HTERT RPE-1 (cell line): ENCODE measurements around the gene ZDHHC14.

Experiments
- in situ Hi-C: fragments of 300-500 bp; cut with MboI; formaldehyde crosslinking; loops from 4 replicates; pipeline ENCODE4 v1.14.3; 2020; ENCODE audit warnings: low sequenced_read_pairs

ZDHHC14 gene

DNA sequence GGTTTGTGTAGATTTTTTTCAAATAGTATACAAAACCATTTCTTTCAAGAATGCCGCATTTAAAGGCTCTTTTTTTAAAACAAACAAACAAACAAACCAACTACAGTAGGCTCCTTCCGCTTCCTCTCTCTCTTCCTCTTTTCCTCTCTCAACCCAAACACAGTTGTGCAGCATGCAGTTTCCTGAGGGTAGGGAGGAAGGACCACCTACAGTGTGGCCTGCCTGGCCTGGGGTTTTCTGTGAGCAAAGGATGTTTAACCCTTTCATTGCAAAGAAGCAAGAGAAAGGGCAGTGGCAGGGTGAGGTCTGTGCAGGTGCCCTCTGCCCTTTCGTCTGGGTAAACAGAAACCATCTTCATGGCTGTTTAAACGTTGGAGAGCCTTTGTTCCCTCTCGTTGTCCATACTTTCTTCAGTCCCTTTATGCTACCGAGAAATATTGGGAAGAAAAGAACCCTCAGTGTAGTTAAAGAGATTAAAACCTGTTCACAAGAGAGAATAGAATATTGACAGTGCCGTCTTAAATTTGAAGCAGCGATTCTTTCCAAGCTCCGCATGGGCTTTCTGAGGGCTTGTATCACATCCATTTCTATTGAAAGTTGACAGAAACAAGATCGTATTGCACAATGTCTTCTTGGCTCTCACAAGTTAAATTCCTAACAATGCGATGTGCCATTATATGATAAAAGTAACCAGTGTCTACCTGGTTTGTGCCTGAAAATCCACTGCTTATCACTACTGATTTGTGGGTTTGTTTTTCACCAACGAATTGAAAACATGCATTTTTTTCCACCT, 226.5 kb downstream of the ZDHHC14 start:
- in situ Hi-C loops: no loop called here

DNA sequence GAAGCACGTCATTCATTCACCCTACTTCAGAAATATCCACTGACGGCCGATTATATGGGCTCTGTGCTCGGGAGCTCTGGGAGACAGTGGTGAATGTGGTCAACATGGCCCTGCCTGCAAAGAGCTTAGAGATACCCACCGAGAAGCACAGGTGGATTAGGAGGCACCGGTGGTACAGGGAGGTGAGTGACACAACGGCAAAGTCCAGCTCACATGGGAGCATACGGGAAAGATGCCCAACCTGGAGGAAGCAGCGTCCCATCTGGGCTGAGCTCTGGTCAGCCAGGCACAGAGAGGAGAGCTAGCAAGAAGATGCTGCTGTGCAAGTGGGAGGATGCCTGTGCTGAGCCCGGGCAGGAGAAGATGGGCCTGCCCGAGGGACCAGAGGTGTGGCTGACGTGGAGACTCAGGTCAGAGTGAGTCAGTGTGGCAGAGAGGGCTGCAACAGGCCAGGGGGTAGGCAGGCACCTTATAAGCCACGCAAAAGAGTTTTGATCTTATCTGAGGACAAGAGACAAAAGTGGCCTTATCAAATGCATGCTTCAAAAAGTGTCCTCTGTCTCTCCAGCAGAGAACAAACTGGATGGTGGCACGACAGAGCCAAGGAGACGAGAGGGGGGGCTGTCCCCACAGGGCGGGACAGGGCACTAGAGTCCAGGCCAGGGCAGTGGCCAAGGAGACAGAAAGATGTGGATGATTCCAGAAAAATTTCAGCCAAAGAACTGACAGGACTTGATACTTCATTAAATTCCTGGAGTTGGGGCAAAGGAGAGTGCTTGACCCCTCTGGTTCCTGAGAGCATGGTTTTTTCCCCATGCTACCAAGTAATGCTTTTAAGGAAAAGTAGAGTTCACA, 227.5 kb downstream of the ZDHHC14 start:
- in situ Hi-C loops: no loop called here

DNA sequence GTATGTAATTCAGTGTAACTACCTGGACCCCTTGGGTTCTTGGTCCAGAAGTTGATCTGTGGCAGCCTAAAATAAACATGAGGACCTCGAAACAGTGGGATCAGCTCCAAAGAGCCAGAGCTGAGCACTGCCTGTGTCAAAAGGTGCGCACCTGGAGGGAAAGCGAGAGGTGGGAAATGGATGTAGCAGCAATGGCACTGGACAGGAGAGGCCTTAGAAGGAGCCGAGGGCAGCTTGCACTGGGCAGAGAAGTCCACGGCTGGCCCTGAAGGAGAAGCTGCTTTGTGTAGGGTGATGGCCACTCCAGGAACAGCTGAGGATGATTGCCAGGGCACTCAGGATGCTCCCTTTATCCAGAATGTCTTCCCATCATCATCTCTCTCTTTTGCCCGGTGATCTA, 228.1 kb downstream of the ZDHHC14 start:
- in situ Hi-C loops: no loop called here

DNA sequence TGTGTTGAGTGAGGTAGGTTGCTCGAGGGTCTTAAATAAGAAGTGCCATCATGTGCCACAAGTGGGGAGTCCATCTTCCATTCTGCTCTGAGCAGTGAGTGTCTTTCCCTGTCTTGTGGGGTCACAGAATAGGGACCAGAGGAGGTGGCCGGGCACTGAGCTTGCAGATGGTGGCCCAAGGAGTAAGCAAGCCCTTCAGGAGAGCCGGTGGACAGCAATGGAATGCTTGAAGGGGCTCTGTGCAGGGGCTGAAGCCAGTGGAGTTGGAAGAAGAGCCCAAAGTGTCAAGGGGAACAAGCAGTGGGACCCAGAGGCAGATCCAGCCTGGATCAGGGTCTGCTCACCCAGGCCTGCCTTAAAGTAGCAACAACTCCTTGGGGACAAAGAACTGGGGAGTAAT, 228.6 kb downstream of the ZDHHC14 start:
- in situ Hi-C loops: no loop called here

DNA sequence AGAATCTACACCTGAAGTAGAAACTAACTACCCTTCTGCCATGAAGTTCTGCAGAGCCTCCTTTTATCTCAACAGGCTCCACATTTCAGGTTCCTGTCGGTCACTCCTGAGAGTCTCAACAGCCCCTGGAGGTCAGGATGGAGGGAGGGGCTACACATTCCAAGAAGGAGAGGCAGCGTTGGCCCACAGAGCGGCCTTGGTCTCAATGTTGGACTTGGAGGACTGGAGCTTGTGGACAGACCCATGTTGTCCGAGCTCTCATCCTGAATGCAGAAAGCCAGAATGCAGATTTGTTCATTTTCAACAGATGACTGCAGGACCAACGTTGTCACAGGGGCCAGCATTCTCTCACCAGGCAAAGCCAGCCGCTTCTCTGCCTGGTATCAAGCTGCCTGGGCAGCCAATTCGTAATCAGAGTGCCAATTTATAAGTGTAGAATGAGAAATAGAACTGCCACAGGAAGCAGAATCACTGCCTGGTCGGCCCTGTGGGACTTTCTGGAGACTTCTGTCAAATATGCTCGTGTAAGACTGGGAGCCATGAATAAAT, 229.5 kb downstream of the ZDHHC14 start:
- in situ Hi-C loops: no loop called here

DNA sequence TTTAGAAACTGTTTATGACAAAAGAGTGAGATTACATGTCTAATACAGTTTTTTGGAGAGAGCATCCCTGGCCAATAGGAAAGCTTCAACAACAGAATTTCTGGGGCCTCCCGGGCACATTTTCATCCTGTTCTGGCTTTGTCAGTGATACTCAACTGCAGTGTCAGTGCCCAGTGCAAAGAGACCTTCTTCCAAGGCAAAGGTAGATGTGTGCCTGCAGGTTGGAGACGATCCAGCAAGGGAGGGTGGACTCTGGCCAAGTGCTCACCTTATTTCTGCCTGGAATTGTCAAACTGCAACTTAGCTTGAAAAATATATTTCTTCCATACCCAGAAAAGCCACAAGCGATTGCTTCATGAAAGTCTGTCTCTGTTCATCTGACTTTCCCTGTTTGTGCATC, 230.4 kb downstream of the ZDHHC14 start:
- in situ Hi-C loops: no loop called here

DNA sequence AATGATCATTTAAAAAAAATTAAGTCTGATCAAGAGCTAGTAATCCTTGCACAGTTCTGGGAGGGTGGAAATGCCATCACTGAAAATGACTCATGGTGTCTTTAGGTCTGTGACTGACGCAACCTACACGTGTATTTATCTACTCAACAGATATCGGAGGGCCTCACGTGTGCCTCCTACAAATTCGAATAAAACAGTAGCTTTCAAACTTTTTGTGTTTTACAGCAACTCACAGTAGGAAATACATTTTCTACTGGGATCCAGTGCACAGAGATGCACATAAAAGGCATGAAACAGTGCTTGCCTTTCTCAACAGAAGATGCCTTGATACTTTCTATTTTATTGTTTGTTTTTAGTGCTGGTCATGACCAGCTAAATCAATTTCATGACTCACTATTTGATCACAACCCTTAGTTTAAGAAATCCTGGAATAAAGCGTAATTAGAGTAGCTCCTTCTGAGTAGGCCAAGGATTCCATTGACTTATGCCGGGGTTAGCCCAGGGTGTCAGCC, 232.1 kb downstream of the ZDHHC14 start:
- in situ Hi-C loops: no loop called here

DNA sequence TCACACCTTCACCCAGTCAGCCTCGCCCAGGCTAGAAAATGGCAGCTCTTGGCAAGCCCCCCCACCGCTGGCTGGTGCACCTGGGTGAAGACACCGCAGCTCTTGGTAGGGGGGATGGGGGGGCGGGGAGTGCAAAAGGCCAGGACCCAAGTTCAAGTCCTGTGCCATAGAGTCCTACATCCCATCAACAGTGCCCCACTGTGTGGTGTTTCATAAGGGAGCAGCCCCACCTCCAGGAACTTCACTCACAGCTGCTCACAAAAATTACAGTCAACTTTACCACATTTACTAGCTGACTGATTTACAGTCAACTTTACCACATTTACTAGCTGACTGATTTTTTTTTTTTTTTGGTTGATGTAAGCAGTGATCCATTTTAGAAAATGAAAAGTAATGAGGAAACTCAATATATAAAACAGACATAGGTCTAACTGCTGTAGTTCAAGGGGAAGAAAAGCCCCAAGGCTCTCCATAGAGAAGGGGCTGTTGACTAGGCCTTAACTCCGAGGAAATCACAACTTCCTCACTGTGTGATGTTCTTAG, 233.1 kb downstream of the ZDHHC14 start:
- in situ Hi-C loops: no loop called here

DNA sequence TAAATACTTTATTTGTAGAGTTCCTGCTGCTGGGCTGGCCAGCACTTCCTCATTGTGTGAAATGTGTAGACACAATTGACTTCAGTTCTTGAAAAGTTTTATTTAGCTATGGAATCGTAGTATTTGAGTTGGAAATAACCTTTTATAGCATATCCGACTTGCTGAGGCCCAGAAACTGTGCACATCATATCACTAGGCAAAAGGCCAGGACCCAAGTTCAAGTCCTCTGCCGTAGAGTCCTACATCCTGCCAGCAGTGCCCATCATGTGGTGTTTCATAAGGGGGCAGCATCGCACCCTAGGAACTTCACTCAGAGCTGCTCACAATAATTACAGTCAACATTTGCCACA, 234.4 kb downstream of the ZDHHC14 start:
- in situ Hi-C loops: no loop called here

DNA sequence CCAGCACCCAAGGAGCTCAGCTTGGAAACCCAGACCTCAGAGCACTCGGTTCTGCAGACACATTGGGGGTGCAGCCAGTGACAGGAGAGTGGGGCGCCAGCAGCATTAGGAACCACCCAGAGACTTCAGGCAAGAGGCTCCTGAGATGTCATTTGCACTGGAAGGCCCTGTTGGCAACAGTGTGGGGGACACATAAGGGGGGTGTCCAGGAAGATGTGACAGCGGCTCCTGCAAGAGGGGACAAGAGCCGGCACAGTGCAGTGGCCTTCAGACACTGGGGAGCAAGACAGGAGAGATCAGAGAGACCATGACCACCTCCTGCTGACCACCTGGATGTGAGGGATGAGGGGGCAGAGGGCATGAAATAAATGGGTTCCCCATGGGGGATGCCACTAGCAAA, 235.0 kb downstream of the ZDHHC14 start:
- in situ Hi-C loops: no loop called here

DNA sequence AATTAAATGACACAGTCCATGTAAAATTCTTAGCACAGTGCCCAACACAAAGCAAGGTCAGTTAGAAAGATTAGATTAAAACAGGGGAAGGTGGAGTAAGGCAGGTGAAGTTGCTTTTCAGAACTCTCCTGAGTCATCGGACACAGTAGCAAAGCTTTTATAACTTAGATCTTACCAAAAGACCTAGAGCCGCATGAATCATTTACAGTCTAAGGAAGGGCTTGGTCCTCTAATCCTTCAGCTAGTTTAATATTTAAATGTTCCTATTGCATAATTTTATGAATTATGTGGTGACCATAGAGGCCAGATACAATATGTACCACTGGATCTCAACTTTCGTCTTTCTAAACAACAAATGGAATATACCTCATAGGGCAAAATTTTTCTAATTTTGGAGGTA, 240.0 kb downstream of the ZDHHC14 start:
- in situ Hi-C loops: no loop called here

DNA sequence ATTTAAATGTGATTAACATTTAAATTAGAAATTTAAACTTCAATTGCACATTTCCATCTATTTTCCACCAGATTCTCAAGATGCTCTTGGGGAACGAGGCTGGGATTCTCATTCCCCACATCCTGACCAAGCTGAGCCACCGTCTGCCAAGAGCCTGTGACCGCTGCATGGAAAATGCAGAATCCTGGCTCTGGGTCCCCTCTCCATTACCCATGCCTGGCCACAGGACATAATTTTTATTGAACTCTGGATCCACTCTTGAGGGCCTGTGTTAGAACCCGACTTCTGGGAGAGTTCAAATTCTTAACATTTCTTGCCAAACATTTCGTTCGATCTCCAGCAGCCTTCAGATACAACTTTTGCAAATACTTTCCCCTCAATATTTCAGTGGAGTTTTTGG, 240.4 kb downstream of the ZDHHC14 start:
- in situ Hi-C loops: no loop called here

DNA sequence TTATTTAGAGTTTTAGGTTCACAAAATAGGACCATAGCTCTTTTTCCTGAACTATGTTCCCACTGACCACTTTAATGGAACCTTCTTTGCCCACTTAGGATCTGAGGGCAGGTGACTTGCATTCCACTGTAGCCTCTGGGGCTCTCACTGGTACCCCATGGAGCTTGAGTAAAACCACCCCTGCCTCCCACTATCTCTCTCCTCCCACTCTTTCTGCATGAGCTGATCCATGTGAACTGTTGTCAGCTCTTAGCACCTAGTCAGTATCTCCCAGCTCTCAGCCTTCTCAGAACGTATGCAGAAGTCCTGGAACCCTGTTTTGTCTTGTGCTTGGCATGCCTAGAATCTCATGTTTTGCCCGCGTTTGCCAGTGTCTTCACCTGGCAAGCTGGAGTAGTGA, 241.4 kb downstream of the ZDHHC14 start:
- in situ Hi-C loops: no loop called here

DNA sequence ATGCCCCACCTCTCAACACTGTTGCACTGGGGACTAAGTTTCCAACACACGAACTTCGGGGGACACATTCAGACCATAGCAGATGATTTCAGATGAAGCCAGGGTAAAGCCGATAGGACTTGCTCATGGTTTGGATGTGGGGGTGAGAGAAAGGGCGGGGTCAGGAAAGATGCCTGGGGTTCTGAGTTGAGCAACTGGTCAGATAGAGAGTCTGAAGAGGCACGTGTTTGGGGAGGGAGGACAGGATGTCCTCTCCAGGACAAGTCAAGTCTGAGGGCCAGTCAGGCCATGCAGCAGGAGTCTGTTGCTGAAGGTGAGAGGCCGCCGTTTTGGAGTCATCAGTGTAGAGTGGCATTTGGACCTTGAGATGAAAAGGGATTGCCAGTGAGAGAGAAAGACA, 244.1 kb downstream of the ZDHHC14 start:
- in situ Hi-C loops: no loop called here

DNA sequence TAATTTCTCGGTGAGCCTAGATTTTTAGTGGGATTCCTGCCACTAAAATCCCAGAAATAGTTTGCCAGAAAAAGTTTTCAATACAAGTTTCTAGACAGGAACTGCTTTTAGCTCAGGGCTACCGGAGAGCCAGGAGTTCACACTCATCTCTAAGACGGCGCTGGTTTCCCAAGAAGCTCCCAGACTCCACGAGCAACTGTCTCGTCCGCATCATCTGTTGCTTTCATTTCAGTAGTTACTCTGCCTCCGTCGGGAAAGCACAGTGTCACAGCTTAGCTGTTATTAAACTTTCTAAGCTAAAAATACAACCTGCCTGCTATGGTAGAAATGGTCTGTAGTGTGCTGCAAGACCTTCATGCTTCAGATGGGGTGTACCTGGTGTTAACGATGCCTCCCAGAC, 244.8 kb downstream of the ZDHHC14 start:
- in situ Hi-C loops: no loop called here

DNA sequence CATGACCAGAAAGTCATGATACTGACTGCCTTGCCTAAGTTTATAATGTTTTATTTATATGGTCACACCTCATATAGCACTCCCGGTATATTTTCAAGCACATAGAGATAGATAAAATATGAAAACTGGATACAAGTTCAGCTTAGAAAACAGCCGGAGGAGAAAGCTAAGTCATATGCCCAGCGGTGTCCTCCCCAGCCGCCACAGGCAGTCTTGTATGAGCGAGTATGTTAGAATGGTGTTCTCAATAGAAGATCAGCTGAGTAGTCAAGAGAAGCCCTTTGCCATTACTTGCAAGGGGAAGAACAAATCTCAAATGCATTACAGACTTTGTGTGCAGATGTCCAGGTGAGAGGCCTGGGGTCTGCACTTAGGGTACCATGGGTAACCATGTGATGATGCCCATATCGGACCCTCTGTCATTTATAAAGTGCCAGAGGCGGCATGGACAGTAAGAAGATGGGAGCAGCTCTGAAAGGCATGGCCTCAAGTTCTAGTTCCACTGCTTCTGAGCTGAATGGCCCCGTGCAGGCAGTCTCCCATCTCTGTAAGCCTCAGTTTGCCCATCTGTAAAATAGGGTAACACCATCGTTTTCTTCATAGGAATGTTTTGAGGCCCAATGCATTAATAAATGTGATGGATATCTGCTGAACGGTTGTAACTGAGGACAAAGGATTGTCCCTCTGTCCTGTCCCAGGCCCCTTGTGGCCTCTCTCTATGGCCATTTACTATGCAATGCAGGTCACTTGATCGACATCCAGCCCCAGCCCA, 246.4 kb downstream of the ZDHHC14 start:
- in situ Hi-C loops: no loop called here

DNA sequence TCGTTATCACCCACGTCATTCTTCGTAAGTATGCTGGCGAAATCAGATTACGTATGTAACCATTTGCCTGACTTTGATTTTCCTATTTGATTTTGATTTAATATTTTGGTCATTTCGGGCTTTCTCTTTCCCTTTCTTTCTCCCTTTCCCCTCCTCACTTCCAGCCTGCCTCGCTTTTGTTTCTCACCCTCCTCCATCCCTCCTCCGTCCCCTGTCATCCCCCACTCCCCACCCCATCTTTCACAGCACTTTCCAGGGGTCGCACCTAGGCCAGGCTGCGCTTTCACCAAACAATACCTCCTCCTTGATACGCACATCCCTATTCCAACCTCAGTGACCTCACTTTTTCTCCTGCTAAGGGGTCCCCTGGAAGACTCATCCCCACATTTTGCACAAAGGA, 247.5 kb downstream of the ZDHHC14 start:
- in situ Hi-C loops: no loop called here

DNA sequence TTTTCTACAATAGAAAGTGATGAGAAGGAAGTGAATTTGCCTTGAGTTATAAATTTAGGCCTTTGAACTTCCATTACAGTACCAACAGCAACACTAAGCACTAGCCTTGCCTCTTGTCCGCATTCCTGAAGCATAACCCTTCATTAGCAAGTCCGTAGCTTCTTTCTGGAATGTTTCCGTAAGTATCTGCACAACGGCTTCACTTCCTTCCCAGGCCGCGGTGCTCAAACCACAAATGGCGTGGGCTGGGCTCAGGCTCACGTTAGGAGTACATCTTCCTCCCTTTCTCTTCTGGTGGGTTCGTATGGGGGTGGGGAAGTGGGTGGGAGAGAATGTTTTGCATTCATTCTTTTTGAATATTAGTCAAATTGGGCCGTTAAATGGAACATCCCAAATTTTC, 248.2 kb downstream of the ZDHHC14 start:
- in situ Hi-C loops: no loop called here

DNA sequence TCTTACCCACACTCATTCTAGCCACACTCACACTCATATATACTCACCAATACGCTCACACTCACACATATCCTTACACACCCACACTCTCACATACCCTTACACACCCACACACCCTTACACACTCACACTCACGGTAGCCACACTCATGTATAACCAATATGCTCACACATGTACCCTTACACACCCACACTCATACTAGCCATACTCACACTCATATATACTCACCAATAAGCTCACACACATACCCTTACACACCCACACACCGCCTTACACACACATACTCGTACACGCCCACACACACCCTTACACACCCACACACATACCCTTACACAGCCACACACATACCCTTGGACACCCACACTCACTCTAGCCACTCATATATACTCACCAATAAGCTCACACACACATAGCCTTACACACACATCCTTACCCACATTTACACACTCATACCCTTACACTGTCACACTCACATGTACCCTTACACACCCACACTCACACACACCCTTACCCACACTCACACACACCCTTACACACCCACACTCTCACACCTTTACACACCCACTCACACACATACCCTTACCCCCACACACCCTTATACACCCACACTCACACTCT, 249.6 kb downstream of the ZDHHC14 start:
- in situ Hi-C loops: no loop called here

DNA sequence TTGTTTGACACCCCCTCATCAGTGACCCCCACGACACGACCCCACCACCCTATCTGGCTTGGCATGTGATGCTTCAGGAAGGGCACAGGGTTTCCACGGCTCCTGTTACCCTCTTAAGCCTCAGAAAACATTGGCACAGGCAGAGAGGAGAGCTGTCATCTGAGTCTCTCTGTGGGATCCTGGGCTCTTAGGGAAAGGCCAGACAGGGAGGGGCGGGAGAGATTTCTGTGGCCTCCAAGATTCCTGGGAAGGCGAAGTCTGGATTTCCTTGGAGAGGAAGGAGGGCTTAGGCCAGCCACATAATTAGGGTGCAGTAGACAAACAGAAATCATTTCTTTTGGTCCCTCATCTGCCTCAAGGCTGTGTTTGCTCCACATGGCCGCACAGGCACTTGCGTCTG, 250.4 kb downstream of the ZDHHC14 start:
- in situ Hi-C loops: no loop called here
